ENCODE results near the gene TMEM117. TPM values are rescaled to one million over a fixed set of nuclear protein-coding genes. Genes with fewer than 3 reads are reported as not detected.
"Not testable (repeated sequence)": the region's sequence is repeated elsewhere in the genome, so short reads cannot be mapped to it uniquely, and the experiment has no call there.

Gene TMEM117
- total RNA-seq, 1 experiment from 2014 or later: 0.90 TPM

- H3K27me3 ChIP-seq (ENCODE audit: control insufficient read depth, insufficient read depth, low read length): no peaks in the 10 kb centered on the region
- DNase-seq: peak; percentile 9
These were observed 11.6 kb upstream of the TMEM117 start for GRCh38 chr12:43824207-43824775.

GRCh38 chr12:43826681-43827080 lies 9.2 kb upstream of the TMEM117 start:
- H3K36me3 ChIP-seq (replicated peaks; ENCODE audit: control insufficient read depth, insufficient read depth, low read length): no peaks in the 10 kb centered on the region
- no peak overlapping the region for H3K4me3 ChIP-seq (ENCODE audit: insufficient read depth, low read depth, low read length)
- H3K27me3 ChIP-seq (ENCODE audit: control insufficient read depth, insufficient read depth, low read length): no peaks in the 10 kb centered on the region; the same call in 1 of the 2 replicates
- DNase-seq: no peak

More at GRCh38 chr12:43824207-43824775, 11.6 kb upstream of the TMEM117 start:
- Histone ChIP-seq H3K4me3 (ENCODE audit: insufficient read depth, low read depth, low read length) (no peak overlapping the region), H3K36me3 (replicated peaks; ENCODE audit: control insufficient read depth, insufficient read depth, low read length) (no peaks in the 10 kb centered on the region)

- Histone ChIP-seq H3K27me3 (ENCODE audit: control insufficient read depth, insufficient read depth, low read length) (peaks cover 1% of the 10 kb centered on the region; the same call in 1 of the 2 replicates), H3K36me3 (replicated peaks; ENCODE audit: control insufficient read depth, insufficient read depth, low read length) (no peaks in the 10 kb centered on the region), H3K4me3 (ENCODE audit: insufficient read depth, low read depth, low read length) (no peak overlapping the region)
- DNase-seq: no peak
These were observed 8.8 kb upstream of the TMEM117 start for GRCh38 chr12:43827093-43827492.

- no peak for DNase-seq
- no peaks in the 10 kb centered on the region for H3K36me3 ChIP-seq (replicated peaks; ENCODE audit: control insufficient read depth, insufficient read depth, low read length)
- H3K4me3 ChIP-seq (ENCODE audit: insufficient read depth, low read depth, low read length): no peak overlapping the region
- H3K27me3 ChIP-seq (ENCODE audit: control insufficient read depth, insufficient read depth, low read length): peaks cover 31% of the 10 kb centered on the region
These were observed 3.3 kb upstream of the TMEM117 start for GRCh38 chr12:43832463-43833168.

- Histone ChIP-seq H3K27me3 (ENCODE audit: control insufficient read depth, insufficient read depth, low read length) (peaks cover 31% of the 10 kb centered on the region), H3K36me3 (replicated peaks; ENCODE audit: control insufficient read depth, insufficient read depth, low read length) (no peaks in the 10 kb centered on the region), H3K4me3 (ENCODE audit: insufficient read depth, low read depth, low read length) (peak overlapping the region; percentile 70; the same call in 1 of the 2 replicates)
- DNase-seq: no peak
These were observed 621 bp upstream of the TMEM117 start for GRCh38 chr12:43835264-43835655.

- DNase-seq: no peak
- Histone ChIP-seq H3K36me3 (replicated peaks; ENCODE audit: control insufficient read depth, insufficient read depth, low read length) (no peaks in the 10 kb centered on the region), H3K4me3 (ENCODE audit: insufficient read depth, low read depth, low read length) (peak overlapping the region; percentile 70), H3K27me3 (ENCODE audit: control insufficient read depth, insufficient read depth, low read length) (peaks cover 31% of the 10 kb centered on the region)
These were observed 651 bp downstream of the TMEM117 start for GRCh38 chr12:43836475-43836989.

- Histone ChIP-seq H3K36me3 (replicated peaks; ENCODE audit: control insufficient read depth, insufficient read depth, low read length) (no peaks in the 10 kb centered on the region), H3K4me3 (ENCODE audit: insufficient read depth, low read depth, low read length) (no peak overlapping the region), H3K27me3 (ENCODE audit: control insufficient read depth, insufficient read depth, low read length) (peaks cover 18% of the 10 kb centered on the region)
- DNase-seq: no peak
These were observed 4.5 kb downstream of the TMEM117 start for GRCh38 chr12:43840338-43840737.

GRCh38 chr12:43841253-43841652 lies 5.4 kb downstream of the TMEM117 start:
- no peaks in the 10 kb centered on the region for H3K36me3 ChIP-seq (replicated peaks; ENCODE audit: control insufficient read depth, insufficient read depth, low read length)
- H3K4me3 ChIP-seq (ENCODE audit: insufficient read depth, low read depth, low read length): no peak overlapping the region
- H3K27me3 ChIP-seq (ENCODE audit: control insufficient read depth, insufficient read depth, low read length): peaks cover 10% of the 10 kb centered on the region
- no peak for DNase-seq

- Histone ChIP-seq H3K4me3 (ENCODE audit: insufficient read depth, low read depth, low read length) (no peak overlapping the region), H3K36me3 (replicated peaks; ENCODE audit: control insufficient read depth, insufficient read depth, low read length) (no peaks in the 10 kb centered on the region), H3K27me3 (ENCODE audit: control insufficient read depth, insufficient read depth, low read length) (no peaks in the 10 kb centered on the region; the same call in 1 of the 2 replicates)
- DNase-seq: no peak
These were observed 6.4 kb downstream of the TMEM117 start for GRCh38 chr12:43842259-43842658.

- not testable (repeated sequence) for DNase-seq; H3K36me3 ChIP-seq (replicated peaks; ENCODE audit: control insufficient read depth, insufficient read depth, low read length); H3K4me3 ChIP-seq (ENCODE audit: insufficient read depth, low read depth, low read length); H3K27me3 ChIP-seq (ENCODE audit: control insufficient read depth, insufficient read depth, low read length)
These were observed 11.7 kb downstream of the TMEM117 start for GRCh38 chr12:43847425-43848225.

GRCh38 chr12:43848226-43848507 lies 12.3 kb downstream of the TMEM117 start:
- DNase-seq: no peak
- Histone ChIP-seq H3K36me3 (replicated peaks; ENCODE audit: control insufficient read depth, insufficient read depth, low read length) (no peaks in the 10 kb centered on the region), H3K4me3 (ENCODE audit: insufficient read depth, low read depth, low read length) (no peak overlapping the region), H3K27me3 (ENCODE audit: control insufficient read depth, insufficient read depth, low read length) (no peaks in the 10 kb centered on the region)

- no peaks in the 10 kb centered on the region for H3K27me3 ChIP-seq (ENCODE audit: control insufficient read depth, insufficient read depth, low read length)
- DNase-seq: no peak
- no peak overlapping the region for H3K4me3 ChIP-seq (ENCODE audit: insufficient read depth, low read depth, low read length)
- H3K36me3 ChIP-seq (replicated peaks; ENCODE audit: control insufficient read depth, insufficient read depth, low read length): no peaks in the 10 kb centered on the region
These were observed 12.9 kb downstream of the TMEM117 start for GRCh38 chr12:43848786-43849185.

GRCh38 chr12:43852744-43853143 lies 16.9 kb downstream of the TMEM117 start:
- no peak overlapping the region for H3K4me3 ChIP-seq (ENCODE audit: insufficient read depth, low read depth, low read length)
- H3K27me3 ChIP-seq (ENCODE audit: control insufficient read depth, insufficient read depth, low read length): no peaks in the 10 kb centered on the region
- no peaks in the 10 kb centered on the region for H3K36me3 ChIP-seq (replicated peaks; ENCODE audit: control insufficient read depth, insufficient read depth, low read length)
- no peak for DNase-seq

- no peaks in the 10 kb centered on the region for H3K36me3 ChIP-seq (replicated peaks; ENCODE audit: control insufficient read depth, insufficient read depth, low read length)
- H3K27me3 ChIP-seq (ENCODE audit: control insufficient read depth, insufficient read depth, low read length): no peaks in the 10 kb centered on the region
- DNase-seq: no peak
- no peak overlapping the region for H3K4me3 ChIP-seq (ENCODE audit: insufficient read depth, low read depth, low read length)
These were observed 21.1 kb downstream of the TMEM117 start for GRCh38 chr12:43856972-43857371.

- Histone ChIP-seq H3K36me3 (replicated peaks; ENCODE audit: control insufficient read depth, insufficient read depth, low read length) (no peaks in the 10 kb centered on the region), H3K27me3 (ENCODE audit: control insufficient read depth, insufficient read depth, low read length) (no peaks in the 10 kb centered on the region), H3K4me3 (ENCODE audit: insufficient read depth, low read depth, low read length) (no peak overlapping the region)
- DNase-seq: no peak
These were observed 22.2 kb downstream of the TMEM117 start for GRCh38 chr12:43858096-43858495.
